Right renal pelvis (tissue), 4 donors: ENCODE results near the gene EPHA2. TPM values are rescaled to one million over a fixed set of nuclear protein-coding genes. Genes with fewer than 3 reads are reported as not detected.

ENCODE experiments used
- DNase-seq, 4 donors: peaks; one replicate each; pipeline ENCODE4 v3.0.0-alpha.2; 2013; ENCODE audit warnings: low read depth in 4 of 4, low spot score in 3 of 4, missing footprints in 1 of 4
- polyA plus RNA-seq, 4 donors: library from polyadenylated mRNA; unstranded; fragments of 120-200 nt; gene quantifications; one replicate each; pipeline ENCODE4 v1.2.1, GENCODE V29; 2013; ENCODE audit not compliant: insufficient read length in 4 of 4

The EPHA2 gene
- polyA plus RNA-seq, 4 donors = 14.7 to 19.7 (median 17.7) TPM

GRCh38 chr1:16124377-16125087 lies 31.3 kb downstream of the EPHA2 start:
- no peak for DNase-seq

DNA sequence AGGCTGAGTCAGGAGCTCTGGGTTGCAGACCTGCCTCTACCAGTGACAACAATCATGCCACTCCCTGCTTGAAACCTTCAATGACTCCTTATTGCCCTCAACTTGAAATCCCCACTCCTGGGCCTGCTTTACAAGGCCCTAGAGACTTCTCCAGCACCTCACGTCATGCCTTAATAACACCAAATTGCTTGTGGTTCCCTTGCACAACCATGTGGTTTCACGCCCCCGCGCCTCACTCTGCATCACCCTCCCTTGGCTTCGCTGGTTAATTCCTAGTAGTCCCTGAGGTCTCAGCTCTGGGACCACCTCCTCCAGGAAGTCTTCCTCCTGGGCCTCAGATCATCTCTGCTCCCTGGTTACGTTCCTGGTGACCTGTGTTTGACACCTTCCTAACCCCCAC lies 33.0 kb downstream of the EPHA2 start:
- no peak for DNase-seq

- no peak for DNase-seq
Observed at GRCh38 chr1:16122350-16122881, 33.5 kb downstream of the EPHA2 start.

- no peak for DNase-seq
Observed at GRCh38 chr1:16120940-16121410, 34.9 kb downstream of the EPHA2 start.

GRCh38 chr1:16120407-16120806 lies 35.5 kb downstream of the EPHA2 start:
- no peak for DNase-seq

GRCh38 chr1:16119926-16120325 lies 35.9 kb downstream of the EPHA2 start:
- no peak for DNase-seq

- DNase-seq = no peak
Observed at GRCh38 chr1:16119504-16119903, 36.4 kb downstream of the EPHA2 start.

- DNase-seq = no peak
Observed at GRCh38 chr1:16118706-16119105, 37.2 kb downstream of the EPHA2 start.

DNA sequence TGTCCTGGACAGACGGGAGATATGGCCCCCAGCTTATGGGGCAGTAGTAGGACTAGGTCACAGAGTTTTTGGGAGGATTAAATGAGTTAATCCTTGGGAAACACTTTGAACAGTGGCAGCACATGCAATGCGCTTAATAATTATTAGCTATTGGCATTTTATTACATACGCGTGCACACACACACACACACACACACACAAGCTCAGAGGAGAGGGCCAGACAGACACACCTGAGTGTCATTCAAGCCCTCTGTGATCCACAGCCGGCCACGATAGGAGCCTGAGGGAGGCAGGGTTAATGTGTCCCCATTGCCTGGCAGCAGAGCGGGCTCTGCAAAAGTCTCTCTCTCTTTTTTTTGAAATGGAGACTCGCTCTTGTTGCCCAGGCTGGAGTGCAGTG lies 37.9 kb downstream of the EPHA2 start:
- DNase-seq = no peak

- no peak for DNase-seq
Observed at GRCh38 chr1:16117369-16117768, 38.5 kb downstream of the EPHA2 start.

GRCh38 chr1:16116625-16117024 lies 39.2 kb downstream of the EPHA2 start:
- no peak for DNase-seq

- no peak for DNase-seq
Observed at GRCh38 chr1:16116002-16116401, 39.9 kb downstream of the EPHA2 start.

GRCh38 chr1:16115468-16115983 lies 40.3 kb downstream of the EPHA2 start:
- DNase-seq = no peak

GRCh38 chr1:16114527-16115467 lies 41.1 kb downstream of the EPHA2 start:
- no peak for DNase-seq

GRCh38 chr1:16112596-16113555 lies 43.0 kb downstream of the EPHA2 start:
- peak in 1 of 4 donors; percentile 36 for DNase-seq

DNA sequence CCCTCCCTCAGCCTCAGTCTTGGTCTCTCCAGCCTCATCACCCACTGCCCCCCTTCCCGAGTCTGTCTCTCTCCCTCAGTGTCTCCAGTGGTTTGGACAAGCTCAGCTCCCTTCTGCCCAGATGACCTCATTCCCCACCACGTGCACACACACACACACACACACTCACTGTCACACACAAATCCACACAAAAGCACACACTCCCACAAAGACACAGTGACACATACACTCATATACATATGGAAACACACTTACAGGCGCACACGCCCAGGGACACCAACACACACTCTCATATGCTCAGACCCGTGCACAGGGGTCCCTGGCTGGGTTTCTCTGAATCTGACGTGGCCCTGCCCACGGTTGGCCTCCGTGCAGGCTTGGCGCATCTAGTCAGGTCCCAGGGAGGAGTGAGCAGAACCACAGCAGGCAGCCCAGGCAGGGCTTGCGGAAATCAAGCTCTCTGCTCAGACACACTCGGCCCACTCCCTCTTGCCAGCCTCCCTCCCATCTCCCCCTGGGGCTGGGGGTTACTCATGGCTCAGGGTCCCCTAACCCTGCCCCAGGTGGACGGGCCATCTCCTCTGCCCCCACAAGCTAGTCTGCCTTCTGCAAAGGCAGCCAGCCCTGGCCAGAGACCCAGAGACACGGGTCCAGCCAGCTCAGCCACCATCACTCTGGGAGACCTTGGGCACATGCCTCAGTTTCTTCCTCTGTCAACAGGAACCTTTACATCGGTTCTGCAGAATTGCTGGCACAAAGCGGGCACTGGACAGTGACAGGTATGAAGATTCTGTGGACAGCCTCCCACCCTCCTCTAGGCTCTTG lies 43.9 kb downstream of the EPHA2 start:
- no peak for DNase-seq

- no peak for DNase-seq
Observed at GRCh38 chr1:16110884-16111283, 45.0 kb downstream of the EPHA2 start.

DNA sequence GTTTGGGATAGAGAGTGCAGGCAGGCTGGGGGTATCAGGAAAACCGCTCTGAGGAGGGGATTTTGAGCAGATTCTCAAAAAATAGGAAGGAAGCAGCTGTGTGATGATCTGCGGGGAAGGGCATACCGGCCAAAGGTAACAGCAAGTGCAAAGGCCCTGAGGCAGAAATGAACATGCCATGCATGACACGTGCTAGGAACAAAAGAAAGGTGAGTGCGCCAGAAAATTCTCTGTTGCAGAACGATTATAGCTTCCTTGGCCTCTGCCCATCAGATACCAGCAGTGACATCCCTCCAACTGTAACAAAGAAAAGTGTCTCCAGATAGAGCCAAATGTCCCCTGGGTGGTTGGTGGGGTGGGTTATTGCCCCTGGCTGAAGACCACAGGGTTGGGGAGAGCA lies 45.4 kb downstream of the EPHA2 start:
- DNase-seq = no peak

DNA sequence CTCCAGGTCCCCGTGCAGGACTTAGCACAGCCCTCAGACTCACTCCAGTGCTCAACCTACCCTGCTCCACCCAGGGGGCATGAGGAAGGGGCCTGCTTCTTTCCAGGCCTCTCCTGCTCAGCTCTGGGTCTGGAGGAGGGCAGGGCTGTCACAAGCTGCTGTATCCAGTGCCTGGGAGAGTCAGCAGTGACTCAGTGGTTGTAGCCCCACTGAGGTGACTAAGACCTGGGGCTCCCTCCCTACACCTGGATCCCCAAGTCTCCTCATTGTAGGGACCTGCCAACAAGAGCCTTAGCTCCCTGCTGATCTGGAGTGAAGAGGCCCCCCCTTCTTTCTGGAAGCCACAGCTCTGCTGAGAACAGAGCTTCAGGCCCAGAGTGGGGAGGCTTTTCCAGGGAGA lies 46.3 kb downstream of the EPHA2 start:
- no peak for DNase-seq
